AG04450 (cell line): ENCODE results near the gene WDFY3. TPM values are rescaled to one million over a fixed set of nuclear protein-coding genes. Genes with fewer than 3 reads are reported as not detected.

Source experiments
- CTCF ChIA-PET: fragments of 300-600, 350-600 bp; formaldehyde crosslinking; extraction: SDS; loops from one replicate; lab custom pipeline; 2022; ENCODE audit warnings: antibody characterized with exemption, inconsistent platforms; lab: Charles Lee
- POLR2A ChIA-PET: fragments of 350-600 bp; formaldehyde crosslinking; extraction: SDS; loops from one replicate; lab custom pipeline; 2021; ENCODE audit warnings: antibody characterized with exemption, inconsistent platforms; lab: Yijun Ruan, JAX
- DNase-seq: peaks from one replicate; pipeline ENCODE4 v3.0.0-alpha.2; 2011; ENCODE audit warnings: low read depth, low spot score
- H3K27ac ChIP-seq: one replicate; pipeline ENCODE4 v1.5.1; 2012; ENCODE audit warnings: low read depth, low read length, control low read depth
- H3K27me3 ChIP-seq: one replicate; pipeline ENCODE4 v1.6.0; 2012; ENCODE audit warnings: low read length; ENCODE audit not compliant: control insufficient read depth, insufficient read depth
- H3K4me3 ChIP-seq: 2 replicates; pipeline ENCODE4 v1.5.1; 2011; ENCODE audit warnings: mild to moderate bottlenecking, low read depth, low read length, control low read depth
- H3K9me3 ChIP-seq: 2 replicates; pipeline ENCODE4 v1.5.1; 2012; ENCODE audit warnings: low read length; ENCODE audit not compliant: control insufficient read depth, insufficient read depth
- CTCF ChIP-seq: IDR thresholded peaks from 2 replicates; pipeline ENCODE4 v1.5.1; 2011; ENCODE audit warnings: low read depth, low read length, control low read depth, inconsistent platforms
- polyA plus RNA-seq: library from polyadenylated mRNA; depleted of rRNA; stranded (reverse); fragments of >200 nt; gene quantifications from 2 replicates; pipeline ENCODE4 v1.2.3, GENCODE V29; 2011

The WDFY3 gene
- polyA plus RNA-seq, 1 experiment: 31.5 TPM

- Histone ChIP-seq H3K27me3 (no peaks in the 10 kb centered on the region), H3K27ac (no peak overlapping the region), H3K4me3 (no peak overlapping the region), H3K9me3 (no peaks in the 10 kb centered on the region)
- CTCF ChIA-PET: interaction anchor here (1.0 kb wide), 1 partner anchor 33 kb away, joined by 5 read pairs; no protein-coding TSS in a partner anchor
- no peak for DNase-seq
- no peak for TF ChIP-seq CTCF
- POLR2A ChIA-PET: no interaction called here
These were observed 184.0 kb downstream of the WDFY3 start for GRCh38 chr4:84782517-84782916.

GRCh38 chr4:84780719-84781118, 185.8 kb downstream of the WDFY3 start:
- DNase-seq: no peak
- Histone ChIP-seq H3K4me3 (no peak overlapping the region), H3K27ac (no peak overlapping the region), H3K27me3 (no peaks in the 10 kb centered on the region), H3K9me3 (no peaks in the 10 kb centered on the region)
- POLR2A ChIA-PET: no interaction called here
- CTCF ChIA-PET: interaction anchor here (1.4 kb wide), 1 partner anchor 190 kb away, joined by 6 read pairs; no protein-coding TSS in a partner anchor
- TF ChIP-seq CTCF: no peak

- CTCF ChIA-PET: no interaction called here
- no peak for DNase-seq
- TF ChIP-seq CTCF: no peak
- POLR2A ChIA-PET: no interaction called here
- Histone ChIP-seq H3K9me3 (no peaks in the 10 kb centered on the region), H3K27me3 (no peaks in the 10 kb centered on the region), H3K4me3 (no peak overlapping the region), H3K27ac (no peak overlapping the region)
These were observed 188.4 kb downstream of the WDFY3 start for GRCh38 chr4:84778041-84778440.

GRCh38 chr4:84767168-84767567, 199.3 kb downstream of the WDFY3 start:
- no peak overlapping the region for H3K27ac ChIP-seq
- no peak for DNase-seq
- POLR2A ChIA-PET: no interaction called here
- H3K9me3 ChIP-seq: no peaks in the 10 kb centered on the region
- H3K27me3 ChIP-seq: no peaks in the 10 kb centered on the region
- no peak for TF ChIP-seq CTCF
- CTCF ChIA-PET: interaction anchor here (0.7 to 4.7 kb wide), 3 partner anchors 17 to 204 kb away, joined by 5 to 28 read pairs (median 9); no protein-coding TSS in a partner anchor
- H3K4me3 ChIP-seq: no peak overlapping the region

GRCh38 chr4:84753321-84753972, 213.0 kb downstream of the WDFY3 start:
- TF ChIP-seq CTCF: no peak
- no peak for DNase-seq
- no peak overlapping the region for H3K27ac ChIP-seq
- POLR2A ChIA-PET: no interaction called here
- no peak overlapping the region for H3K4me3 ChIP-seq
- CTCF ChIA-PET: interaction anchor here (0.7 kb wide), 1 partner anchor 218 kb away, joined by 5 read pairs; no protein-coding TSS in a partner anchor
- H3K9me3 ChIP-seq: no peaks in the 10 kb centered on the region
- no peaks in the 10 kb centered on the region for H3K27me3 ChIP-seq
